HEK293T (cell line): ENCODE data around the gene LRPAP1.
"Not testable (repeated sequence)": the region's sequence is repeated elsewhere in the genome, so short reads cannot be mapped to it uniquely, and the experiment has no call there.

ENCODE experiments used
- ELF4 ChIP-seq: fragments of 450-650 bp; IDR thresholded peaks from 2 replicates; pipeline ENCODE4 v1.6.1; 2017; ENCODE audit warnings: antibody characterized with exemption
- TF ChIP-seq, protein P1 (sequence below): fragments of 450-650 bp; IDR thresholded peaks from 2 replicates; pipeline ENCODE4 v1.6.1; 2016

DNA sequence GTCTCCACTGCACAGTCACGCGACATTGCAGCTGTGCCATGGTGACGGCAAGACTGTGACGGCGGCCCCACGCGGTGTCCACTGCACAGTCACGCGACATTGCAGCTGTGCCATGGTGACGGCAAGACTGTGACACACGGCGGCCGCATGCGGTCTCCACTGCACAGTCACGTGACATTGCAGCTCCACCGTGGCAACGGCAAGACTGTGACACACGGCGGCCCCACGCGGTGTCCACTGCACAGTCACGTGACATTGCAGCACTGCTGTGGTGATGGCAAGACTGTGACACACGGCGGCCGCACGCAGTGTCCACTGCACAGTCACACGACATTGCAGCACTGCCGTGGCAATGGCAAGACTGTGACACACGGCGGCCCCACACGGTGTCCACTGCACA lies 32.7 kb upstream of the LRPAP1 start:
- TF ChIP-seq, protein P1, sequence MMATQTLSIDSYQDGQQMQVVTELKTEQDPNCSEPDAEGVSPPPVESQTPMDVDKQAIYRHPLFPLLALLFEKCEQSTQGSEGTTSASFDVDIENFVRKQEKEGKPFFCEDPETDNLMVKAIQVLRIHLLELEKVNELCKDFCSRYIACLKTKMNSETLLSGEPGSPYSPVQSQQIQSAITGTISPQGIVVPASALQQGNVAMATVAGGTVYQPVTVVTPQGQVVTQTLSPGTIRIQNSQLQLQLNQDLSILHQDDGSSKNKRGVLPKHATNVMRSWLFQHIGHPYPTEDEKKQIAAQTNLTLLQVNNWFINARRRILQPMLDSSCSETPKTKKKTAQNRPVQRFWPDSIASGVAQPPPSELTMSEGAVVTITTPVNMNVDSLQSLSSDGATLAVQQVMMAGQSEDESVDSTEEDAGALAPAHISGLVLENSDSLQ = not testable (repeated sequence)
- not testable (repeated sequence) for TF ChIP-seq ELF4
